HG03460 (cell line): ENCODE measurements around the gene GNG3.
"Not testable (repeated sequence)": the region's sequence is repeated elsewhere in the genome, so short reads cannot be mapped to it uniquely, and the experiment has no call there.

Source experiments
- ATAC-seq: cut with Tn5 transposase; IDR thresholded peaks from one replicate; pipeline ENCODE4 v1.9.1; 2021; ENCODE audit not compliant: unreplicated experiment

The GNG3 gene

DNA sequence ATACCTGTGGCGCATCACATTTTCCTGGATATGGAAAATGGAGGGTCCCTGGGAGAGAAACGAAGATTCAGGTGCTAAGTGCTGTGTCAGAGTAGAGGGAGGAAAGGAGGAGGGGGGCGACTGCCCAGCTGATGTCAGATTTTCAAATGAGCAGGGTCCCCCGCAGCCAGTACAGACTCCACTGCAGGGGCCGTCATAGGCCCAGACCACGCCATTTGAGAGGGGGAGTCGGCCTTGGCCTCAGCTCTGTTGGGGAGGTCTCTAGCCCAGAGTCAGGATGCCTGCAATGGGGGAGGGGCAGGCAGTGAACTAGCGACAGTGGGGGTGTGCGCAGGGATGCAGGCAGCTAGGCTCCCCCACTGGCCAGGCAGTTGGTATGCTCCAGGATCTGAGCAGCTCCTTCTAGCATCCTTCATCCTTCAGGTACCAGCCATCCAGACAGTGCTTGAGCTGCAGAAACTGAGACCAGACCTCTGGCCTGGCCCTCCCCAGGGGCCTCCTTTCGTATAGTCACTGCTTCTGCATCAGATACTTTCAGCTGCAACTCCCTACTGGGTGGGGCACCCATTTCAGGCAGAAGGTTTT lies at the start of gene GNG3, which contains the start of gene BSCL2:
Gene GNG3 (plus strand): TSS at position 400 of the 585 bp plus-strand sequence. CDS start 620 bp downstream, outside the sequence.
Gene BSCL2 (minus strand): TSS at position 148 of the 585 bp plus-strand sequence. CDS start 229 bp downstream, outside the sequence.
- no peak for ATAC-seq

DNA sequence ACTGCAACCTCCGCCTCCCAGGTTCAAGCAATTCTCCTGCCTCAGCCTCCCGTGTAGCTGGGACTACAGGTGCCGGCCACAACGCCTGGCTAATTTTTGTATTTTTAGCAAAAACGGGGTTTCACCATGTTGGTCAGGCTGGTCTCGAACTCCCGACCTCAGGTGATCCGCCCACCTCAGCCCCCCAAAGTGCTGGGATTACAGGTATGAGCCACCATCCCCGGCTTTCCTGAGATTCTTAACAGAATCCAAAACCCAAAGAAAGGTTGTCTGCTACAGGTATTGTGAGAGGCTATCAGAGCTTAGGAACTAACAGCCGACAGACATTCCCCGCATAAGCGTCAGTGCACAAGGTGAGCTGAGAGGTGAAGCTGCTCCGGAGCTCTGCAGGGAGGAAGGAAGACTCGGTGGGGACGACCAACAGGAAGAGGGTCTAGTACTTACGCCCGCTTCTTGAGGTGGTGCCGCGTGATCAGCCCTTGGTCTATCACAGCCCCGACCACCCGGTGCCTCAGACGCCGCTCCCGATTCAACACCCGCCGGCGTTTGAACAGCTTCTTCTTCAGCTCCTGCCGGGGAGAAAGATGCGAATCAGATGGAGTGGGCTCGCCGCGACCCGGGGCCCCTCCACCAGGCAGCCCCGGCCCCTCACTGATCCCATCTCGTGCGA lies 42.9 kb upstream of the GNG3 start:
- peak; percentile 34 for ATAC-seq

DNA sequence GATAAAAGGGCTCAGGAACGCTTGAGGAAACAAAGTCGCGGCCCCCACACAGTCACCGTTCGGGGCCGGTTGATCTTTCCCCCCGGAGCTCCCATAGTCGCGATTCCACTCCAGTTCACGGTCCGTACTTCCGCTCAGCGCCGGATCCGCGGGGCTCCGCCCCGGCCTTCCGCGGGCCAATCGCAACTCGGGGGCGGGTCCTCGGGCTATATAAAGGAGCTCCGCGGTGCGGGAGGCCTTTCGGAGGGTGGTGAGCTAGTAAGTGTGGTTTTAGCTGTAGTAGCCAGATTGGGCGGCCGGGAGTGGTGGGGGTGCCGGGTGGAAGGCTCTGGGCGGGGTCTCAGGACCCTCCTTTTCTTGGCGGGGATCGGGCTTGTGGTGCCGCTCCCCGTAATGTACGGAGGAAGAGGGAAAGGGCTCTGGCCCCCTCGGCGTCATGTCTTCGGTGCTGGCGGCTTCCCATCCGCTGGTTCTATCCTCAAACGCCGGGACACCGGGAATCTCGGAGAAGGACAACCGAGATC lies 42.3 kb upstream of the GNG3 start, which contains the start of the genes C11orf98 and CSKMT:
Gene C11orf98 (minus strand): TSS at position 136 of the 524 bp plus-strand sequence. CDS start 41 bp downstream, at position 95.
Gene CSKMT (plus strand): TSS at position 238 of the 524 bp plus-strand sequence. CDS start 568 bp downstream, outside the sequence.
- peak; percentile 81 for ATAC-seq

DNA sequence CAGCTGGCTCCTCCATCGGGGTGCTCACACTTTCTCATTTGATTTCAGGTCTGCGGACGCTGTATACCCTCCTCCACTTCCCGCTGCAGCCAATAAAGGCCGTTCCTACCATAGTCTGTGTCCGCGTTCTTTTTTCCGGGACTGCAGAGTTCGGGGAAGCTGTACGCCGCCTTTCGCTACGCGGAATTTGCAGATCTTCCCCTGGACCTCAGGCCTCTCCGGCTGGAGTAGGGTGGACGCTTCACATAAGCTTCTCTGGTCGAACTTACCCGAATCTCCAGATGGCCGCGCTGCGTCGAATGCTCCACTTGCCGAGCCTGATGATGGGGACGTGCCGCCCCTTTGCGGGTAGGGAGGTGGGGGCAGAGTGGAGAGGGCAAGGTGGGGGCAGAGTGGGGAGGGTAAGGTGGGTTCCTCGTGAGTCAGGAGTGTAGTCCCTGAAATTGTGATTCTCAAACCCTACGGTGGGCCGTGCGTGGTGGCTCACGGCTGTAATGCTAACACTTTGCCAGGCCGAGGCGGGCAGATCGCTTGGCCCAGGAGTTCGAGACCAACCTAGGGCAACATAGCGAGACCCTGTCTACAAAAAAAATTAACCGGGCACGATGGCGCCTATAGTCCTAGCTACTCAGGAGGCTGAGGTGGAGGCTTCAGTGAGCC lies 41.7 kb upstream of the GNG3 start:
- peak; percentile 13 for ATAC-seq

DNA sequence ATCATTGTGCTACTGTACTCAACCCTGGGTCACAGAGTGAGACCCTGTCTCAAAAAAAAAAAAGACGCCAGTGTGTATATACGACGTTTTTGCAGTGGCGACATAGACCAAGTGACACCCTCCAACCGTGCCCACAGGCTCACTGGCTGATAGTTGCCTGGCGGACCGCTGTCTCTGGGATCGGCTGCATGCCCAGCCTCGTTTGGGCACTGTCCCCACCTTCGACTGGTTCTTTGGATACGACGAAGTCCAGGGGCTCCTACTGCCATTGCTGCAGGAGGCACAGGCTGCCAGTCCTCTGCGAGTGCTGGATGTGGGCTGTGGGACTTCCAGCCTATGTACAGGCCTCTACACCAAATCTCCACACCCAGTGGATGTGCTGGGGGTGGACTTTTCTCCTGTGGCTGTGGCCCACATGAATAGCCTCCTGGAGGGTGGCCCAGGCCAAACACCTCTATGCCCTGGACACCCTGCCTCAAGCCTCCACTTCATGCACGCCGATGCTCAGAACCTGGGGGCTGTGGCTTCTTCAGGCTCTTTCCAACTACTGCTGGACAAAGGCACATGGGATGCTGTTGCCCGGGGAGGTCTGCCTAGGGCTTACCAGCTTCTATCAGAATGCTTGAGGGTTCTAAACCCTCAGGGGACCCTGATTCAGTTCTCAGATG lies 41.1 kb upstream of the GNG3 start:
- no peak for ATAC-seq

DNA sequence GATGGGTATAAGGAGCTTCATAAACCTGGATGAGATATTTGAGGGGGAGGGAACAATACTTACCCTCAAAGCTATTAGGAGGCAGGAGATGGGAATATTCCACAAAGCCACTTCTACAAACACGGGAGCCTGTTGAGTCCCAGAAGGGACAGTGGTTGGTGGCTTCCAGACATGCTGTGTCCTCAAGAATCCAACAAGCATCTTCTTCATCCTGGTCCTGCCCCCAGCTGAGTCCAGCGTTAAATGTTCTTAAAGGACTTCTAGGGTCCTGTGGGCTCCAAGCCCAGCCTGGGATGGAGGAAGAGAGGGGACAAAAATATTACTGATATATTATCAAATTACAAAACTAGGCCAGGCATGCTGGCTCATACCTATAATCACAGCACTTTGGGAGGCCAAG lies 40.0 kb upstream of the GNG3 start:
- no peak for ATAC-seq

DNA sequence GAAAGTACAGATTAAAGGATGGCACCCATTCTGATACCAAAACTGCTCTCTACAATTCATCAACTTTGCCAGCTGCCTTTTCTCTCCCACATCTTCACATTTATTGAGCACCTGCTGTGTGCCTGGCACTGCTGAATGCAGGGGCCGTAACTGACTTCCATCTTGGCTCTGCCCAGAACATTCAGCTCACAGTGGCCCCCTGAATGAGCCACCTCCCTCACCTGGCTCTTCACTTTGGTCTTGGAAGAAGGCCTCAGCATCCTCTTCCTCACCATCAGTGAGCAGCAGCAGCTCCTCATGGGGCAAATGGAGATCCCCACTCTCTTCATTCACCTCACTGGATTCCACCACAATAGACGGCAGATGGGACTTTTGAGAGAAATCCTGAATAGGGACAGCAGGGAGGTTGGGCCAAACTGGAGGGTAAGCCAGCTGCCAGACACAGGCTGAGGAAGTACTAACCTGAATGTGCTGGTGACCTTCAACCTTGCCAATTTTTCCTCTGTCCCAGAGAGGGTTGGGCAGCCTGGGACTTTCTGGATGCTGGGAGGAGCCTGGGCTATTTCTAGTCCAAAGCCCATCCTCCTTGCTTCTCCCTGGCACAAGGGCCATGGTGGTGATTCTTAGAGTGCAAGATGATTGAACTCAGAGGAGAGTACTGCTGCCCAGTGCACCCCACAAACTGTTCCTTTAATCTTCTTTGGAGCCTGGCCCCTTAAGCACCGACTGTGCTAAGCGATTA lies 37.9 kb upstream of the GNG3 start:
- ATAC-seq = no peak

DNA sequence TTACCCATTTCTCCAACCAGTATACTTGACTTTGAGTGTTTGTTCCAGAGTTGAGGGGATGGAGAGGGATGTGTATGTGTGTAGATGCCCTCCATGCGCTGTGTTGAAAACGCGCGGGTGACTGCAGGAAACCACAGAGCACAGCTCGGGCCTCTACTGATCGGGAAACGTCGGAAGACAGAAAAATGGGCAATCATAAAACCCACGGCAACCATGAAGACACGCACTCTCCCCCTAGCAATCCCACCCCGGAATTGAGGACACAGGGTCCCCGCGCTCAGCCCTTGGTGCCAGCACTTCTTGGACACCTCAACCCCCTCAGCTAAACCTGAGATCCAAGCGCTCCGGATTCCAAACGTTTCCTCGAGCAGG lies 36.3 kb upstream of the GNG3 start:
- peak; percentile 4 for ATAC-seq

DNA sequence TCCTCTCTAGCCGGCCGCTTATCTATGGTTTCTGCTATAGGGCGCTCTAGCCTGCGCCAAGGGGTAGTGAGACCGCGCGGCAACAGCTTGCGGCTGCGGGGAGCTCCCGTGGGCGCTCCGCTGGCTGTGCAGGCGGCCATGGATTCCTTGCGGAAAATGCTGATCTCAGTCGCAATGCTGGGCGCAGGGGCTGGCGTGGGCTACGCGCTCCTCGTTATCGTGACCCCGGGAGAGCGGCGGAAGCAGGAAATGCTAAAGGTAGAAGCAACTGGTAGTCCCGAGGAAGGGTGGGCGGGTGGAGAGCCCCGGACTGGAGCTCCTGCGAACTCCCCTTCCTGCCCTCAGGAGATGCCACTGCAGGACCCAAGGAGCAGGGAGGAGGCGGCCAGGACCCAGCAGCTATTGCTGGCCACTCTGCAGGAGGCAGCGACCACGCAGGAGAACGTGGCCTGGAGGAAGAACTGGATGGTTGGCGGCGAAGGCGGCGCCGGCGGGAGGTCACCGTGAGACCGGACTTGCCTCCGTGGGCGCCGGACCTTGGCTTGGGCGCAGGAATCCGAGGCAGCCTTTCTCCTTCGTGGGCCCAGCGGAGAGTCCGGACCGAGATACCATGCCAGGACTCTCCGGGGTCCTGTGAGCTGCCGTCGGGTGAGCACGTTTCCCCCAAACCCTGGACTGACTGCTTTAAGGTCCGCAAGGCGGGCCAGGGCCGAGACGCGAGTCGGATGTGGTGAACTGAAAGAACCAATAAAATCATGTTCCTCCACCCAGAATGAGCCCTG lies 35.7 kb upstream of the GNG3 start, which contains the start of the genes LBHD1 and UQCC3:
Gene LBHD1 (minus strand): TSS at position 660 of the 782 bp plus-strand sequence. CDS start 2,236 bp downstream, outside the sequence.
Gene UQCC3 (plus strand): TSS at position 66 of the 782 bp plus-strand sequence. CDS start 73 bp downstream, at position 139.
- peak; percentile 67 for ATAC-seq

DNA sequence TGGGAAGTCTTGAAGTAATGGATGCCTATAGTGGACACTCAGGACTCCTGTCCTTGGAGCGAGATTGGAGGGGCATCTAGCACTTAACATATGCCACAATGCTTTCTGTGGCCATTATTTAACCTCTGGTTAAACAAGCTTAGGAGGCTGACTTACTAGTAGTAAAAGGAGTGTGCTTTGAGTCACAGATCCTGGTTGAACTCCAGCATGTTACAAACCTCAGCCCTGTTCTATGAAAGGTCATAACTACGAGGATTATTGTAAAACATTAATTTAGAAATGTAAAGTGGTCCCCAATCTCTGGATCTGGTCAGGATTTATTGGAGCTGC lies 34.3 kb upstream of the GNG3 start:
- ATAC-seq = no peak

DNA sequence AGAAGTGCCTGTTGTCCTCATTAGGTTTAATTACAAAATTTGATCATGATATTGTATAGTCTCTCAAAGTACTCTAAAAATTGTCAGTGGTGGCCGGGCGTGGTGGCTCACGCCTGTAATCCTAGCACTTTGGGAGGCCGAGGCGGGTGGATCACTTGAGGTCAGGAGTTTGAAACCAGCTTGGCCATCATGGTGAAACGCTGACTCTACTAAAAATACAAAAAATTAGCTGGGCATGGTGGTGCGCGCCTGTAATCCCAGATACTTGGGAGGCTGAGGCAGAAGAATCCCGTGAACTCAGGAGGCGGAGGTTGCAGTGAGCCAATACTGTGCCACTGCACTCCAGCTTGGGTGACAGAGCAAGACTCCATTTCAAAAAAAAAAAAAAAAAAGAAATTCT lies 32.1 kb upstream of the GNG3 start:
- not testable (repeated sequence) for ATAC-seq

DNA sequence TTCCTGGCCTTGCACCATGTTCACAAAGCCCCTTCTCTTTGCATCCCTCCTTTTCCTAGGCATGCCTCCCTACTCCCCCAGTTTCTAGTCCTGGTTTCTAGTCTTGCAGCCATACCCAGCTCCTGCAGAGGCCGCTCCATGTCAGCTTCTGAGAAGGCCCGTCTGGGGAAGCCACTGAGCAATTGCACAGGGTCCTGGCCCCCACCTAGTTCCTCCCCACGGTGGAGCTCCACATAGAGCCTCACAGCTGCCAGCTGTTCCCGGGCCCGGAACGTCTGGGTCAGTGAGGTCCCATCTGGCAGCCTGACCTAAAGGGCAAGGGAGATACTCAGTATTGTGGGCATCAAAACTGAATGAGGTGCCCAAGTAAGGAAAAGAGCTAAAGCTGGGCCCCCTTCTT lies 30.8 kb upstream of the GNG3 start:
- no peak for ATAC-seq

DNA sequence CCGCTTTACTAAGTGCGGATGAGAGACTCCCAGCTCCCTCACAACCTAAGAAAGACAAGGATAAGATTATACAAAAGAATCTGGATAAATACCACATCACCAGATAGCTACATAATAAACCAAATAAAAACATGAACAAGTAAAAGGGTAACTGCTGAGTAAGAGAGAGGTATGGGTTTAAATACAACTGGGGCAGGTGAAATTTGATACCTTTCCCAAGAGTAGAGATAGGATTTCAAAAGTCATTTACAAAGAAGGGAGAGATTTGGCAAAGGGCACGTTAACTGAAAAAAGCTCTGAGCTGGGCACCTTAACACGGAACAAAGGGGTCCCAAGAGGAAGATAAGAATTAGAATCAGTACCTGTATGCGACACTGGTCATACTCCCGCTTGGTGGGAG lies 30.3 kb upstream of the GNG3 start:
- ATAC-seq = no peak

DNA sequence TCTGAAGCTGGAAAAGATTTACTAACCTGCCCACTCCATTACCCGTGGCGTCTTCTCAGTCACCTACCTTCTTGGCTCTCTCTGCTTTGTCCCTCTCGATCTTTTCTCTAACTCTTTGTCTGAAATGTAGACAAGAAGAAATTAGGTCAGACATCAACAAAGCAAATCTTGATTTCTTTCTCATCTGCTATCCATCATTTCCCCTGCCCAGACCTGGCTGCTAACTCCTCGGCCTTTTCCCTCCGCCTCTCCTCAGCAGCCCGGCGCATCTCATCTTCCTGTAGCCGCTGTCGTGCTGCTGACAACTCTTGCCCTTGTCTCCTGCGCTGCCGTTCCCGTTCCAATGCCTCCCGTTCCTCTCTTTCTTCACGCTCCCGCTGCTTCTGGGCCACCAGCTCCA lies 29.8 kb upstream of the GNG3 start:
- ATAC-seq = no peak

DNA sequence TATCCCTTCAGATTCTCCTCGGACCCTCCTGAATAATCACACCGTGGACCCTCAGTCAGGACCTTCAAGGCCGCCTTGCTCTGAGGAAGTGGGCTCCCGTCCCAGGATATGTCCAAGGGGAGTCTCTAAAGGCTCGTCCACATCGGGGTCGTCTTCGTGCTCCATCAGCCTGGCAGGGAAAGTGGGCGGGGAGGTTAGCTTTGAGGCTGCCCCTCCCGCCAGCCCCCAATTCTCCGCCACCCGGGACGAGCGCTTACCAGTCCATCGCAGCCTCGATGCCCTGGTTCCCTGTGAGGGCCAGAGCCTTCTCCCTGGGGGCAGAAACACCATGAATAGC lies 29.1 kb upstream of the GNG3 start:
- no peak for ATAC-seq

DNA sequence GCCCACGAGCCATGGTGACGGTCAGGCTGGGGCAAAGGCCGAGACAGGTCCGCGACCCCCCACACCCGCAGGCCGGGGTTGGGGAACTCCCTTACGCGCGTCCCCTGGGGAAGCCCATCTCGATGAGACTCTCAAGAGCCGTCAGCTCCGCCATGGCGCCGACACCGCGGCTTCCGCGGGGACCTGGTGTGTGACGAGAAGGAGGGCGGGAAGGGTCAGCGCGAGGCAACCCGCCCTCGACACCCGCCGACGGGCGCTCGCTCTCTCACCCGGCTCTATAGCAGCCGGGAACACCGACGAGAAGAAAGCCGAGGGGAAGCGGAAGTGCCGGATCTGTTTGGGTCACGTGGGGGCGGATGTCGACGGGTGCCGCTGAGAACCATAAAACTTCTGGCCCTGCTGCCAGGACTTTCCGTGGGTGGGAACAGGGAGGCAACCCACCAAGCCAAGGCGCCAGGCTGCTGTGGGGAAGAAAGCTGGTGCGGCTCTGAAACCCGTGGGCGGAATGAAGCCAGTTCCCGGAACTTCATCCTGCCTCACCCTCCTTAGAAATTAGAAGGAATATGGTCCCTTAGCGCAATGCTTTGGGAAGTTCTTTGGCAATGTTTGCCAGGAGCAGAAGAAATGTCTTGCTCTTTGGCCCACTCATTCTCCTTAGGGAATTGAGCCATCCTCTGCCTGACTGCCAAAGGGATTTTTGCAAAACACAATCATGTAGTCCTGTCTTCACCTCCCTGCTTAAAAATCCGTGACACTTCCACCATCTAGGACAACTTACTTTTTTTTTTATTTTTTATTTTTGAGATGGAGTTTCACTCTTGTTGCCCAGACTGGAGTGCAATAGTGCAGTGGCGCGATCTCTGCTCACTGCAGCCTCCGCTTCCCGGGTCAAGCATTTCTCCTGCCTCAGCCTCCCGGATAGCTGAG lies 28.4 kb upstream of the GNG3 start, which contains the start of gene UBXN1:
Gene UBXN1 (minus strand): TSS at position 304 of the 927 bp plus-strand sequence. CDS start 150 bp downstream, at position 154.
- peak; percentile 80 for ATAC-seq

DNA sequence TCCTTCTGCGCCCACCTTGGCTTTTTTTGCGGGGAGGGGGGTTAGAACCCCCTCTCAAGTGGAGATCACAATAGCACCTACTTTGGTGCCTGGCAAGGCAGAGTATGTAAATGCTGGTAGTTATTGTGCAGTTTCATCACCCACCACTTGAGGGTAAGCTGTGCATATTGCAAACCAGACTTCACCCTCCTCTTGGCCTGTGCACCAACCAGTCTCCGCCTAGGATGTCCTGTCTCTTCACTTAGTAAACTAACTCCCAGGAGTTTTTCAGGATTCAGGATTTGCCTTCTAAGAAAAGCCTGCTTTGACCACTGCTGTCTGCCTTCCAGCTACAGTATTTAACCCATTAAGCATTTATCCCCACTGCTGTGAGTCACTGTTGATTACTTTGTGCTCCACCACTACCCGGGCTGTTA lies 26.6 kb upstream of the GNG3 start:
- ATAC-seq = no peak

DNA sequence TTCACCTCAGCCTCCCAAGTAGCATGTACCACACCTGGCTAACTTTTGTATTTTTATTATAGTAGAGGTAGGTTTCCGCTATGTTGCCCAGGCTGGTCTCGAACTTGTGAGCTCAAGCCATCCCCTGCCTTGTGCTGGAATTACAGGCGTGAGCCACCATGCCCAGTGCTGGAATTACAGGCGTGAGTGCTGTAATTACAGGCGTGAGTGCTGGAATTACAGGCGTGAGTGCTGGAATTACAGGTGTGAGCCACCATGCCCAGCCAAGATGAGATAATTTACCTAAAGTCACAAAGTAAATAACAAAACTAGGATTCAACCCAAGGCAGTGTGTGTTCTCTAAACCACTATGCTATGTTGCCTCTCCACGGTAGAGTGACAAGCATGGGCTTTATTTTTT lies 25.0 kb upstream of the GNG3 start:
- ATAC-seq = no peak
